ENCODE data around the gene LGSN.
"Not testable (repeated sequence)": the region's sequence is repeated elsewhere in the genome, so short reads cannot be mapped to it uniquely, and the experiment has no call there.

LGSN gene

GRCh38 chr6:63275953-63276352 lies 43.8 kb downstream of the LGSN start:
- Histone ChIP-seq H3K9me3 (ENCODE audit: control insufficient read depth in 1 of 2, low read length in 2 of 2) (no peaks in the 10 kb centered on the region), H3K27ac (ENCODE audit: low read depth, low read length) (no peak overlapping the region), H3K36me3 (ENCODE audit: control insufficient read depth in 1 of 2, insufficient read depth in 2 of 2, low read length in 2 of 2) (no peaks in the 10 kb centered on the region), H3K27me3 (ENCODE audit: control insufficient read depth in 1 of 2, insufficient read depth in 2 of 2, low read length in 2 of 2) (no peaks in the 10 kb centered on the region), H3K4me1 (ENCODE audit: control insufficient read depth in 1 of 2, insufficient read depth in 2 of 2, low read length in 2 of 2) (no peaks in the 10 kb centered on the region), H3K9ac (ENCODE audit: low read depth in 1 of 2, low read length in 2 of 2) (no peak overlapping the region), H3K4me3 (ENCODE audit: low read depth in 1 of 2, low read length in 2 of 2) (no peak overlapping the region)

- H3K36me3 ChIP-seq (ENCODE audit: control insufficient read depth in 1 of 2, insufficient read depth in 2 of 2, low read length in 2 of 2); H3K4me1 ChIP-seq (ENCODE audit: control insufficient read depth in 1 of 2, insufficient read depth in 2 of 2, low read length in 2 of 2); H3K27ac ChIP-seq (ENCODE audit: low read depth, low read length); H3K27me3 ChIP-seq (ENCODE audit: control insufficient read depth in 1 of 2, insufficient read depth in 2 of 2, low read length in 2 of 2); H3K9me3 ChIP-seq (ENCODE audit: control insufficient read depth in 1 of 2, low read length in 2 of 2); H3K4me3 ChIP-seq (ENCODE audit: low read depth in 1 of 2, low read length in 2 of 2); H3K9ac ChIP-seq (ENCODE audit: low read depth in 1 of 2, low read length in 2 of 2): not testable (repeated sequence)
These were observed 44.9 kb downstream of the LGSN start for GRCh38 chr6:63274795-63275430.

GRCh38 chr6:63272397-63272796 lies 47.4 kb downstream of the LGSN start:
- no peaks in the 10 kb centered on the region for H3K36me3 ChIP-seq (ENCODE audit: control insufficient read depth in 1 of 2, insufficient read depth in 2 of 2, low read length in 2 of 2)
- no peak overlapping the region for H3K4me3 ChIP-seq (ENCODE audit: low read depth in 1 of 2, low read length in 2 of 2)
- H3K27me3 ChIP-seq (ENCODE audit: control insufficient read depth in 1 of 2, insufficient read depth in 2 of 2, low read length in 2 of 2): no peaks in the 10 kb centered on the region
- no peak overlapping the region for H3K27ac ChIP-seq (ENCODE audit: low read depth, low read length)
- H3K4me1 ChIP-seq (ENCODE audit: control insufficient read depth in 1 of 2, insufficient read depth in 2 of 2, low read length in 2 of 2): no peaks in the 10 kb centered on the region
- no peaks in the 10 kb centered on the region for H3K9me3 ChIP-seq (ENCODE audit: control insufficient read depth in 1 of 2, low read length in 2 of 2)
- no peak overlapping the region for H3K9ac ChIP-seq (ENCODE audit: low read depth in 1 of 2, low read length in 2 of 2)

GRCh38 chr6:63269470-63269869 lies 50.3 kb downstream of the LGSN start:
- no peaks in the 10 kb centered on the region for H3K36me3 ChIP-seq (ENCODE audit: control insufficient read depth in 1 of 2, insufficient read depth in 2 of 2, low read length in 2 of 2)
- H3K4me1 ChIP-seq (ENCODE audit: control insufficient read depth in 1 of 2, insufficient read depth in 2 of 2, low read length in 2 of 2): no peaks in the 10 kb centered on the region
- no peaks in the 10 kb centered on the region for H3K27me3 ChIP-seq (ENCODE audit: control insufficient read depth in 1 of 2, insufficient read depth in 2 of 2, low read length in 2 of 2)
- no peak overlapping the region for H3K27ac ChIP-seq (ENCODE audit: low read depth, low read length)
- no peaks in the 10 kb centered on the region for H3K9me3 ChIP-seq (ENCODE audit: control insufficient read depth in 1 of 2, low read length in 2 of 2)
- H3K9ac ChIP-seq (ENCODE audit: low read depth in 1 of 2, low read length in 2 of 2): no peak overlapping the region
- H3K4me3 ChIP-seq (ENCODE audit: low read depth in 1 of 2, low read length in 2 of 2): no peak overlapping the region

GRCh38 chr6:63268574-63268973 lies 51.2 kb downstream of the LGSN start:
- no peaks in the 10 kb centered on the region for H3K27me3 ChIP-seq (ENCODE audit: control insufficient read depth in 1 of 2, insufficient read depth in 2 of 2, low read length in 2 of 2)
- H3K4me3 ChIP-seq (ENCODE audit: low read depth in 1 of 2, low read length in 2 of 2): no peak overlapping the region
- H3K9me3 ChIP-seq (ENCODE audit: control insufficient read depth in 1 of 2, low read length in 2 of 2): no peaks in the 10 kb centered on the region
- H3K9ac ChIP-seq (ENCODE audit: low read depth in 1 of 2, low read length in 2 of 2): no peak overlapping the region
- H3K36me3 ChIP-seq (ENCODE audit: control insufficient read depth in 1 of 2, insufficient read depth in 2 of 2, low read length in 2 of 2): no peaks in the 10 kb centered on the region
- H3K4me1 ChIP-seq (ENCODE audit: control insufficient read depth in 1 of 2, insufficient read depth in 2 of 2, low read length in 2 of 2): no peaks in the 10 kb centered on the region
- no peak overlapping the region for H3K27ac ChIP-seq (ENCODE audit: low read depth, low read length)

GRCh38 chr6:63267828-63268227 lies 52.0 kb downstream of the LGSN start:
- H3K9me3 ChIP-seq (ENCODE audit: control insufficient read depth in 1 of 2, low read length in 2 of 2): no peaks in the 10 kb centered on the region

GRCh38 chr6:63267046-63267445 lies 52.7 kb downstream of the LGSN start:
- H3K36me3 ChIP-seq (ENCODE audit: control insufficient read depth in 1 of 2, insufficient read depth in 2 of 2, low read length in 2 of 2): no peaks in the 10 kb centered on the region
- no peaks in the 10 kb centered on the region for H3K27me3 ChIP-seq (ENCODE audit: control insufficient read depth in 1 of 2, insufficient read depth in 2 of 2, low read length in 2 of 2)
- no peaks in the 10 kb centered on the region for H3K9me3 ChIP-seq (ENCODE audit: control insufficient read depth in 1 of 2, low read length in 2 of 2)
- no peaks in the 10 kb centered on the region for H3K4me1 ChIP-seq (ENCODE audit: control insufficient read depth in 1 of 2, insufficient read depth in 2 of 2, low read length in 2 of 2)
- no peak overlapping the region for H3K4me3 ChIP-seq (ENCODE audit: low read depth in 1 of 2, low read length in 2 of 2)
- no peak overlapping the region for H3K9ac ChIP-seq (ENCODE audit: low read depth in 1 of 2, low read length in 2 of 2)
- H3K27ac ChIP-seq (ENCODE audit: low read depth, low read length): no peak overlapping the region

More at GRCh38 chr6:63267828-63268227, 52.0 kb downstream of the LGSN start:
- no peaks in the 10 kb centered on the region for H3K36me3 ChIP-seq (ENCODE audit: control insufficient read depth in 1 of 2, insufficient read depth in 2 of 2, low read length in 2 of 2)
- no peak overlapping the region for H3K4me3 ChIP-seq (ENCODE audit: low read depth in 1 of 2, low read length in 2 of 2)
- no peak overlapping the region for H3K9ac ChIP-seq (ENCODE audit: low read depth in 1 of 2, low read length in 2 of 2)
- no peak overlapping the region for H3K27ac ChIP-seq (ENCODE audit: low read depth, low read length)
- H3K27me3 ChIP-seq (ENCODE audit: control insufficient read depth in 1 of 2, insufficient read depth in 2 of 2, low read length in 2 of 2): no peaks in the 10 kb centered on the region
- H3K4me1 ChIP-seq (ENCODE audit: control insufficient read depth in 1 of 2, insufficient read depth in 2 of 2, low read length in 2 of 2): no peaks in the 10 kb centered on the region

- Histone ChIP-seq H3K4me3 (ENCODE audit: low read depth in 1 of 2, low read length in 2 of 2) (no peak overlapping the region), H3K36me3 (ENCODE audit: control insufficient read depth in 1 of 2, insufficient read depth in 2 of 2, low read length in 2 of 2) (no peaks in the 10 kb centered on the region)
These were observed 56.3 kb downstream of the LGSN start for GRCh38 chr6:63263444-63263843.

GRCh38 chr6:63261820-63262219 lies 58.0 kb downstream of the LGSN start:
- no peak overlapping the region for H3K4me3 ChIP-seq (ENCODE audit: low read depth in 1 of 2, low read length in 2 of 2)
- no peaks in the 10 kb centered on the region for H3K9me3 ChIP-seq (ENCODE audit: control insufficient read depth in 1 of 2, low read length in 2 of 2)

More at GRCh38 chr6:63263444-63263843, 56.3 kb downstream of the LGSN start:
- no peak overlapping the region for H3K27ac ChIP-seq (ENCODE audit: low read depth, low read length)
- no peak overlapping the region for H3K9ac ChIP-seq (ENCODE audit: low read depth in 1 of 2, low read length in 2 of 2)
- no peaks in the 10 kb centered on the region for H3K9me3 ChIP-seq (ENCODE audit: control insufficient read depth in 1 of 2, low read length in 2 of 2)
- no peaks in the 10 kb centered on the region for H3K27me3 ChIP-seq (ENCODE audit: control insufficient read depth in 1 of 2, insufficient read depth in 2 of 2, low read length in 2 of 2)
- H3K4me1 ChIP-seq (ENCODE audit: control insufficient read depth in 1 of 2, insufficient read depth in 2 of 2, low read length in 2 of 2): no peaks in the 10 kb centered on the region

GRCh38 chr6:63259153-63259552 lies 60.6 kb downstream of the LGSN start:
- Histone ChIP-seq H3K4me1 (ENCODE audit: control insufficient read depth in 1 of 2, insufficient read depth in 2 of 2, low read length in 2 of 2) (no peaks in the 10 kb centered on the region), H3K4me3 (ENCODE audit: low read depth in 1 of 2, low read length in 2 of 2) (no peak overlapping the region), H3K36me3 (ENCODE audit: control insufficient read depth in 1 of 2, insufficient read depth in 2 of 2, low read length in 2 of 2) (no peaks in the 10 kb centered on the region), H3K27me3 (ENCODE audit: control insufficient read depth in 1 of 2, insufficient read depth in 2 of 2, low read length in 2 of 2) (no peaks in the 10 kb centered on the region), H3K9ac (ENCODE audit: low read depth in 1 of 2, low read length in 2 of 2) (no peak overlapping the region), H3K27ac (ENCODE audit: low read depth, low read length) (no peak overlapping the region), H3K9me3 (ENCODE audit: control insufficient read depth in 1 of 2, low read length in 2 of 2) (no peaks in the 10 kb centered on the region)

More at GRCh38 chr6:63261820-63262219, 58.0 kb downstream of the LGSN start:
- H3K9ac ChIP-seq (ENCODE audit: low read depth in 1 of 2, low read length in 2 of 2): no peak overlapping the region
- no peaks in the 10 kb centered on the region for H3K4me1 ChIP-seq (ENCODE audit: control insufficient read depth in 1 of 2, insufficient read depth in 2 of 2, low read length in 2 of 2)
- H3K27ac ChIP-seq (ENCODE audit: low read depth, low read length): no peak overlapping the region
- no peaks in the 10 kb centered on the region for H3K27me3 ChIP-seq (ENCODE audit: control insufficient read depth in 1 of 2, insufficient read depth in 2 of 2, low read length in 2 of 2)
- no peaks in the 10 kb centered on the region for H3K36me3 ChIP-seq (ENCODE audit: control insufficient read depth in 1 of 2, insufficient read depth in 2 of 2, low read length in 2 of 2)
